ENCODE measurements around the gene DGKE. TPM values are rescaled to one million over a fixed set of nuclear protein-coding genes. Genes with fewer than 3 reads are reported as not detected.

The DGKE gene
- total and polyA plus RNA-seq, 3 donors from 2014 or later = 13.3 to 27.7 (median 26.3) TPM

- Histone ChIP-seq H3K9me3 (no peaks in the 10 kb centered on the region), H3K27ac (peak overlapping the region; percentile 69 to 97), H3K27me3 (no peaks in the 10 kb centered on the region), H3K36me3 (ENCODE audit: low read depth, missing control alignments) (no peaks in the 10 kb centered on the region), H3K4me1 (peaks cover 7% of the 10 kb centered on the region), H3K4me3 (peak overlapping the region; percentile 79 to 89)
- intact Hi-C loops (cut with DNase I; ENCODE audit: low total_unique reads) = no loop called here
- TF ChIP-seq POLR2A (IDR thresholded peaks at IDR 0.05) (no peak), CTCF (IDR thresholded peaks at IDR 0.05) (no peak)
- DNase-seq = peak; percentile 68
- 1% methylated on average over 23 to 36 of the region's 95 CpGs for WGBS, 2 donors
These were observed 718 bp upstream of the DGKE start for GRCh38 chr17:56833057-56833808.

GRCh38 chr17:56834380-56835263 is 671 bp downstream of the DGKE start:
- peaks cover 7% of the 10 kb centered on the region for H3K4me1 ChIP-seq
- intact Hi-C loops (cut with DNase I; ENCODE audit: low total_unique reads) = no loop called here
- 4 to 29% methylated on average over 18 to 74 of the region's 81 CpGs for WGBS, 2 donors
- H3K4me3 ChIP-seq = peak overlapping the region; percentile 79 to 89
- peak overlapping the region; percentile 88 to 97 for H3K27ac ChIP-seq
- peak; percentile 70 for DNase-seq
- H3K36me3 ChIP-seq (ENCODE audit: low read depth, missing control alignments) = no peaks in the 10 kb centered on the region
- no peaks in the 10 kb centered on the region for H3K27me3 ChIP-seq
- no peaks in the 10 kb centered on the region for H3K9me3 ChIP-seq
- TF ChIP-seq POLR2A (IDR thresholded peaks at IDR 0.05) (no peak), CTCF (IDR thresholded peaks at IDR 0.05) (no peak)

- Histone ChIP-seq H3K36me3 (ENCODE audit: low read depth, missing control alignments) (no peaks in the 10 kb centered on the region), H3K9me3 (no peaks in the 10 kb centered on the region), H3K27ac (peak overlapping the region in 1 of 2 donors; percentile 12), H3K4me3 (peak overlapping the region; percentile 79 to 89), H3K27me3 (no peaks in the 10 kb centered on the region), H3K4me1 (peaks cover 7% of the 10 kb centered on the region)
- intact Hi-C loops (cut with DNase I; ENCODE audit: low total_unique reads) = no loop called here
- 45 to 65% methylated on average over 7 of the region's 7 CpGs for WGBS, 2 donors
- DNase-seq = no peak
- TF ChIP-seq POLR2A (IDR thresholded peaks at IDR 0.05) (no peak), CTCF (IDR thresholded peaks at IDR 0.05) (no peak)
These were observed 1.3 kb downstream of the DGKE start for GRCh38 chr17:56835264-56835585.

GRCh38 chr17:56838687-56839086 is 4.7 kb downstream of the DGKE start:
- Histone ChIP-seq H3K36me3 (ENCODE audit: low read depth, missing control alignments) (no peaks in the 10 kb centered on the region), H3K27ac (no peak overlapping the region), H3K9me3 (no peaks in the 10 kb centered on the region), H3K4me1 (no peaks in the 10 kb centered on the region), H3K27me3 (no peaks in the 10 kb centered on the region), H3K4me3 (no peak overlapping the region)
- intact Hi-C loops (cut with DNase I; ENCODE audit: low total_unique reads) = no loop called here
- 88% methylated on average over 3 of the region's 3 CpGs for WGBS, 2 donors
- no peak for DNase-seq
- no peak for TF ChIP-seq POLR2A (IDR thresholded peaks at IDR 0.05)
- TF ChIP-seq CTCF (IDR thresholded peaks at IDR 0.05) = no peak
